ENCODE data around the gene AMIGO2. TPM values are rescaled to one million over a fixed set of nuclear protein-coding genes. Genes with fewer than 3 reads are reported as not detected.
"Not testable (repeated sequence)": the region's sequence is repeated elsewhere in the genome, so short reads cannot be mapped to it uniquely, and the experiment has no call there.

Gene AMIGO2
- polyA plus RNA-seq, 1 donor, result 1.5 TPM

DNA sequence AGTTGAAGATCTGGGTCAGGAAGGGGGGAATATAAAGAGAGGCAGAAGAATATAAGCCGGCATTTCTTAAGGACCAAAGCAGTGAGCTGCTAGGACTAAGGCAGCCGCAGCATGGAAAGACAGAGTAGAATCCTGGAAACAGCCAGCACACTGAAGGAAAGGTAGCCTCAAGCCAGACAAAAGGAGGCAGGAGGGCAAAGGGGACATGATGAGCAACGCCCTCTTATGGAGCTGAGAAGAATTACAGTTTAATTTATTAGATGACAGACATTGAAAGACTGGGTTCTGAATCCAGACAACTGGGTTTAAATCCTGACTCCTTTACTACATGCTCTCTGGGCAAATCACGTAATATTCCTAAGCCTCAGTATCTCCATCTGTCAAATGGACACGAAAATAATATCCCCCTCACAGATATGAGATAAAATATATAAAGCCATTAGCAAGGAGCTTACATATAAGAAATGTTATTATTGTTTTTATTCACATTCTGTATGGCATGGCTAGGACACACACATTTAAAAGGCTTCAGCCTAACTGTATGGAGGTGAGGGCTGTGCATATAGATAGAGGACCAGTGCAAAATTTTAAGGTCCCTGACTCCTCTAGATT is 8.4 kb downstream of the AMIGO2 start:
- no peak for DNase-seq

DNA sequence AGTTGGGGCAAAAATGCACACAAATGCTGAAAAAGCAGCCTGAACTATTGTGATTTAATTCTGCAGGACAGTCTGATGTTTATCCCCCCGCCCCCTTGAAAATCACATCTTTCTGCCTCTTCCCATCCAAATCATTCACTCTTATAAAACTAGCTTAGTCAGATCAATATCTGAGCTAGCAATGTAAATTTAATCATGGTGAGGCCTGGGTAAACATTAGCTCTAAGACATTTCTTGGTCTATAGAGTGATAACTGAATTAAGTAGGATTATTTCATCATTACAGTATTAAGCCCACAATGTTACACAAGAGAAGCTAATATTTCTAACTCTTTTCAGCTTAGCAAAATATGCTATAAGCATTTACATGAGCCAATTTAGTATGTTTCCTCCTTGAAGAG is 9.4 kb downstream of the AMIGO2 start:
- DNase-seq, result no peak

GRCh38 chr12:47068539-47068938 is 11.2 kb downstream of the AMIGO2 start:
- no peak for DNase-seq

DNA sequence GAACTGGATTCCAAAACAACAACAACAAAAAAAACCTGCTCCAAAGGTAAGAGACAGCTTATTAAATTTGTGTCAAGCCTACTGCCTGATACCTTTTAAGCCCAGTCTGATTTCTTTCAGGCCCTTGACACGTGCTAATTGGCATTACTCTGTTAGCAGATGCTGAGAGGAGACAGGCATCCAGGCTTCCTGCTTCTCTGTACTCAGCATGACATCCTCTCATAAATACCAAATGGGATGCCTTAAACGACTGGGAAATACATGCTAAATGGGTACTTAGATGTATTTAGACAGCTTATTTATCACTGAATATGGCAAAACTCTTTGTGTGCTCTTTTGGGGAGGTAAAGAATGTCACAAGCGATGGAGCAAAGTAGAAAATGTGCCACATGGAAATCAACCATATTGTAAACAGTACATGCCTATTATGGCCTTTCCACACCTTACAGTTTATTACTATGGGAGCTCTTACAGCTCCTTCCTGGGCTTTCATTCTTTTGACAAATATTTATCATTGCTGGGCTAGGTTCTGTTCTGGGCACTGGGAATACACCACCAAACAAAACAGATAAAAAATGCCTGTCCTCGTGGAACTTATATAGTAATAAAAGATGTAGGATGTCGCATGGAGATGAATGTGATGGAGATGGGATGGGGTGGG is 11.9 kb downstream of the AMIGO2 start:
- DNase-seq, result no peak

DNA sequence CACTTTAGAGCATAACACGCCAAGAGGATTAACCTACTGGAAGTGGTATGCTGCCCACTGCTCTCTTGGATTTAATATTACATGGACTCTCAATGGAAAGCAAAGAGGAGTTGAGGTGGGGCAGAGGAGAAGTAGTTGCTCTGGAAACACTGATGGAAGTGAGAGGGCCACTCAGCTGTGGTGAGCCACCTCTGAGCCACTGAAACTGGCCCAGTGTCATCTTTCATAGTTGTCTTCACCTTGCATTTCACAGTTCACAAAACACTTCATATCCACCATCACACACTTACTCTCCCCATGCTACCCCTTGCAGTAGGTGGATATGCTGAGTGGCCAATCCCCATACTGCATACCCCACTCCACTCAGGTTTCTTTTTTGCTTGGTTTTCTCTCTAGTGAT is 12.6 kb downstream of the AMIGO2 start:
- DNase-seq, result no peak

DNA sequence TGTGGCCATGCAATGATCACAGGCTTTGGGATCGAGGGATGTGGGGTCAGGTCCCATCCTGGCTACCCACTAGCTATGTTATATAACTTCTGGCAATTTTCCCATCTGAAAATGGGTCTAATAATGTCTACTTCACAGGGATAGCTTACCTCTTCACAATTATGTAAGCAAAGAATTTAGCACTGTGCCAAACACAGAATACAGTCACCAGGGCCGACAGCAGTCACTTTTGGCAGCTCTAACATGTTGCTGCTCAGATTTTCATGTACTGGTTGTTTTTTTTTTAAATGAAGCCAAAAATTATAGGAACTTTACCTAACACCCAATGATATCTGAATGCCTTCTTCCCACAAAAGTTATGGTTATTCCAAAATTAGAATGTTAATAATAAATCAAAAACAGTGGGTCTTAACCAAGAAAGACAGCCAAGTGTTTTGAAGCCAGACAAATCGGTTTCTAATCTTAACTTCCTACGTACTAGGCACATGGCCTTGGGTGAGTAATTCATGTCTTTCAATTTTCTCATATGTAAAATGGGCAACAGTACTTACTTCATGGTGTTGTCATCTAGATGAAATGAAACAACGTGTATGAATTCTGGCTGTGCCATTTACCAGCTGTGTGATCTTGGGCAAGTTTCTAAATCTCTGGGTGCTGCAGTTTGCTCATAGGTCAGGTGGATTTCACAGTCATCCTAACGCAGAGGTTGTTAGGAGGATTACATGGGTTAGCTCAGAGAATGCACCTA is 13.3 kb downstream of the AMIGO2 start:
- DNase-seq, result no peak

DNA sequence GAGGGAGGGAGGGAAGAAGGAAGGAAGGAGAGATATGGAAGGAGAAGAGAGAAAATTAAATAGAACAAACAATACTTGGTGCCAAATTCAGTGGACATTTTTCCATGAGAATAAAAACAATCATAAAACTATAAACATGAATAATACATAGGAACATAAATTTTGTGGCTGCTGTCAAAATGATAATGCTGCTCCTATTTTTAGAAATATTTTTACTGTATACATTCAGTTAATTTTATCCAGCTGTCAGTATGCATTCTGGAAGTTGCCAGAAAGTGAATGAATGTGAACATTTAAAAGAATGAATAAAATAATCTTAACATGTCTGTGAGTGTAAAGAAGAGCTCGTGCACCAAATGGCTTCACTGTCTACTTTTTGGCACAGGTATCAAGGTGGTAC is 14.2 kb downstream of the AMIGO2 start:
- DNase-seq, result no peak

GRCh38 chr12:47058640-47059039 is 21.1 kb downstream of the AMIGO2 start:
- DNase-seq, result not testable (repeated sequence)

DNA sequence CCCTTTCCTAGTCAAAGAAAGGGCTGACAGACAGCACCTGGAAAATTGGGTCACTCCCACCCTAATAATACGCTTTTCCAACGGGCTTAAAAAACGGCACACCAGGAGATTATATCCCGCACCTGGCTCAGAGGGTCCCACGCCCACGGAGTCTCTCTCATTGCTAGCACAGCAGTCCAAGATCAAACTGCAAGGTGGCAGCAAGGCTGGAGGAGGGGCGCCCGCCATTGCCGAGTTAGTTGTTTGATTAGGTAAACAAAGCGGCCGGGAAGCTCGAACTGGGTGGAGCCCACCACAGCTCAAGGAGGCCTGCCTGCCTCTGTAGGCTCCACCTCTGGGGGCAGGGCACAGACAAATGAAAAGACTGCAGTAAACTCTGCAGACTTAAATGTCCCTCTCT is 22.8 kb downstream of the AMIGO2 start:
- not testable (repeated sequence) for DNase-seq

DNA sequence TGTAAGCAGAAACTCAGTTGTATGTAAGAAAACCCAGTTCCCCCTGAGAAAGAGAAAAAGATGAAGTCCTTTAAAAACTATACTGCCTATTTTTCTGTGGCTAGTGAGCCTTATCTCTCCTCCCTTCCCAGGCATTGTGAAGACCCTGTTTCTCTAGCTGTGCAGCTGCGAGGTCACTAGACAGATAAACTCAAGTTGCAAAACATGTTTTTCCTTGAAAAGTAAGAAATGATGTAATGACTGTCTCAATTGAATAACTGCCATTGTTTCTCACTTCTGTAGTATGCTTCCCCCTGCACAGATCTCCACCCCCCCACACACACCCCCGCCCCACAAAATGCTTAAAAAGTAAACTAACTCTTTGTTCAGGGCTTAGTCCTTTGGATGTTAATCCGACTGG is 23.9 kb downstream of the AMIGO2 start:
- DNase-seq, result not testable (repeated sequence)

- no peak for DNase-seq
Measured at GRCh38 chr12:47054659-47055058, 25.1 kb downstream of the AMIGO2 start.

- DNase-seq, result no peak
Measured at GRCh38 chr12:47053961-47054360, 25.8 kb downstream of the AMIGO2 start.

GRCh38 chr12:47052274-47052673 is 27.5 kb downstream of the AMIGO2 start:
- no peak for DNase-seq

DNA sequence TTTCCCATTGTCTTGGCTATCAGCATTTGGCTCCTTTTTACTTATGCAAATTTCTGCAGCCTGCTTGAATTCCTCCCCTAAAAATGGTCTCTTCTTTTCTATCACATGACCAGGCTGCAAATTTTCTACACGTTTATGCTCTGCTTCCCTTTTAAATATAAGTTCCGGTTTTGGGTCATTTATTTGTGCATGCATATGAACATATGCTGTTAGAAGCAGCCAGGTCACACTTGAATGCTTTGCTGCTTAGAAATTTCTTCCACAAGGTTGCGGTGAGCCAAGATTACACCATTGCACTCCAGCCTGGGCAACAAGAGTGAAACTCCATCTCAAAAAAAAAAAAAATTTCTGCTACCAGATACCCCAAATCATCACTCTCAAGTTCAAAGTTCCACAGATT is 28.5 kb downstream of the AMIGO2 start:
- DNase-seq, result not testable (repeated sequence)

GRCh38 chr12:47048541-47048940 is 31.2 kb downstream of the AMIGO2 start:
- DNase-seq, result no peak

DNA sequence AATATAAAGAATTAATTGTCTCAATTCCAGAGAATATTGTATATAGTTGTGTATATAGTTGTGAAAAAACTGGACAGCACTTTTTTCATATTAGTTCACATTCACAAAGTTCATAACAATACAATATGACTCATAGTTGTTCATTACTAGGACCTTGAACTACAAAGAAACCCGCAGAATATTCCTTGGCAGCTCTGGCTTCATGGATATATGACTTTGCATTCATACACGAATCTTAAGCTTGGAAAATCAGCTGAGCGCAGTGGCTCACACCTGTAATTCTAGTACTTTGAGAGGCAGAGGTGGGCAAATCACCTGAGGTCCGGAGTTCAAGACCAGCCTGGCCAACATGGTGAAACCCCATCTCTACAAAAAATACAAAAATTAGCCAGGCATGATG is 38.4 kb downstream of the AMIGO2 start:
- no peak for DNase-seq

GRCh38 chr12:47039756-47040155 is 40.0 kb downstream of the AMIGO2 start:
- DNase-seq, result no peak

DNA sequence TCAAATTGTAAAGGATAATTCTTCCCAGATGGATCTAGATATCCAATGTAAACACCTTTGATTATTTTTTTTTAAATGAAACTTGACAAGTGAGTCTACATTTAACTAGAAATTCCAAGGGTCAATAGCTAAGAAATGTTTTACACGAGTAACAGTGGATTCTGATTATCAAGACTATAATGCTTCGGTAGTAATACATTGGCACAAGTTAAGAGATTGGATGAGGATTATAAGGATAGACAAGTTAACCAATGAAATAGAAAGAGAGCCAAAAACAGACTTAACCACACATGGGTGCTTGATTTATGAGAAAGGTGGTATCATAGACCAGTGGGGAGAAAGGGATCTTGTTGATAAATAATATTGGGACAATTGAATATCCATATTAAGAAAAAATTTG is 40.7 kb downstream of the AMIGO2 start:
- no peak for DNase-seq

DNA sequence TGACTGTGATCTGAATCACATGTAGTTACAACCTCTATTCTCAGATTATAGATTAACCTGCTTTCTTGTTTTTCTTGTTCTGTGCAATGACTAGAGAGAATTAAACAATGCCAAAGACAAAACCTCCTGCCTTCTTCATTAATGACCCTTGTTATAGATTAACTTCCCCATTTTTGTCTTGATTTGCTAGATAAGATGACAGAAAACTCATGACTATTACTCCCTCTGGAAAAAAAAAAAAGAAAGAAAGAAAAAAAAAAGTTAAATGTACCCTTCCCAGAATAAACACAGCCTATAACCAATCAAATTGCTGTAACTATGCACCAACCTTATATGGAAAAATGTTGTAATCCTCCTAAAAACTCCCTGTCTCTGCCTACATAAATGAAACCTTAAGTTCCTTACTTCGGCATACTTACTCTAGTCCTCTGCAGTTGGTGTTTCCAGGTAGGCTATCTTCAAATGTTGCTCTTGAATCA is 41.5 kb downstream of the AMIGO2 start:
- no peak for DNase-seq

GRCh38 chr12:47035484-47035883 is 44.3 kb downstream of the AMIGO2 start:
- no peak for DNase-seq

GRCh38 chr12:47034661-47035060 is 45.1 kb downstream of the AMIGO2 start:
- DNase-seq, result no peak

GRCh38 chr12:47033789-47034555 is 45.8 kb downstream of the AMIGO2 start:
- DNase-seq, result no peak

DNA sequence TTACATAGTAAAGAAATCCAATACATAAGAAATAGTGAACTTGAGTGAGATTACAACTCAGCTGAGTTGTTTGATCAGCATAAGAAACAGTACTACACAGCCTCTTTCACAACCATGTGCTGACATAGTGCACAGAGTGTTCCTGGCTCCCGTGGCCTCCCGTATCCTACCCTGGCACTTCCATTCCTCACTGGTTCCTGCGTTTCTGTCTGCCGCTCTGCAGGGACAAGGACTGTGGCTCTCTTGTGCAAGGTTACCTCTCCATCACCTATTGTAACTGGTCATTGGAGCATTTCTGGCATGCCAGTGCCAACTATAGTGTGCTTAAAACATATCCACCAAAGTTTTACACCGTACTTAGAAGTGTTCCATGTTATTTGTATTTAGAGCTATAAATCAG is 46.7 kb downstream of the AMIGO2 start:
- no peak for DNase-seq
